HG03439 (cell line): ENCODE results near the gene PAX9.

Experiments used
- ATAC-seq: cut with Tn5 transposase; IDR thresholded peaks from one replicate; pipeline ENCODE4 v1.9.1; 2021; ENCODE audit warnings: mild to moderate bottlenecking, moderate library complexity; ENCODE audit not compliant: unreplicated experiment

The PAX9 gene

GRCh38 chr14:36655963-36656686, 5.5 kb upstream of the PAX9 start:
- ATAC-seq, result peak; percentile 54

DNA sequence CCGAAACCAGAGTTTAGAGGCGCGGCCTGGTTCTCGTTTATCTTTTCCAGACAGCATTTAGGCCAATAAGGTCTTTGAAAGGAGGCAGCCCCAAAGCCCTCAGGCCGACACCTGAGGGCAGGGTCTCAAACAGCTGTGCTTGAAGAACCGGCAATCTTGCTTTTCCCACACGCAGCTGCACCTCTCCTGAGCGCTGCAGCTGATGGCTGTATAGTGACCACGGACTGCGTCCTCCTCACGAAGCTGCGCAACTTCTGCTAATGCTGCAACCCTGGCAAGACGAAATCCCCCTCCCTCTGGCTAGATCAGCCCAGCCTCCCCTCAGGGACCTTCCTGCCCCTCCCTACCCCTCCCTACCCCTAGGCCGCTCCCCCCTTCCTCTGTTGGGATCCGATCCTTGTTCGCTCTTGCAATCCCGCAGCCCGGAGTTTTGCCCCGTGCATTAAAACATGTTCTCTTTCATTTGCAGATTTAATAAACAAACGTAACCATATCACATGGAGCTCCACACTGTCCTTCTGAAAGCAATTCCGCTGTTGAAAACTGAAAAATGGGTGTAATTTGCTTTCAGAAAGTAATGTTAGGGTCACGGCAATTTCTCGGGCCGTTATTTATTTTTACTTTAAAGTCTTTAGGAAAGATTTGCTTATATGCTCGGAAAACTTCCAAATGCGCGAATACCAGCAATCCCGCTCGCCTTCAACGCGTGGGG, 4.8 kb upstream of the PAX9 start:
- ATAC-seq, result no peak

- ATAC-seq, result no peak
Observed at GRCh38 chr14:36657399-36658122, 4.1 kb upstream of the PAX9 start.

DNA sequence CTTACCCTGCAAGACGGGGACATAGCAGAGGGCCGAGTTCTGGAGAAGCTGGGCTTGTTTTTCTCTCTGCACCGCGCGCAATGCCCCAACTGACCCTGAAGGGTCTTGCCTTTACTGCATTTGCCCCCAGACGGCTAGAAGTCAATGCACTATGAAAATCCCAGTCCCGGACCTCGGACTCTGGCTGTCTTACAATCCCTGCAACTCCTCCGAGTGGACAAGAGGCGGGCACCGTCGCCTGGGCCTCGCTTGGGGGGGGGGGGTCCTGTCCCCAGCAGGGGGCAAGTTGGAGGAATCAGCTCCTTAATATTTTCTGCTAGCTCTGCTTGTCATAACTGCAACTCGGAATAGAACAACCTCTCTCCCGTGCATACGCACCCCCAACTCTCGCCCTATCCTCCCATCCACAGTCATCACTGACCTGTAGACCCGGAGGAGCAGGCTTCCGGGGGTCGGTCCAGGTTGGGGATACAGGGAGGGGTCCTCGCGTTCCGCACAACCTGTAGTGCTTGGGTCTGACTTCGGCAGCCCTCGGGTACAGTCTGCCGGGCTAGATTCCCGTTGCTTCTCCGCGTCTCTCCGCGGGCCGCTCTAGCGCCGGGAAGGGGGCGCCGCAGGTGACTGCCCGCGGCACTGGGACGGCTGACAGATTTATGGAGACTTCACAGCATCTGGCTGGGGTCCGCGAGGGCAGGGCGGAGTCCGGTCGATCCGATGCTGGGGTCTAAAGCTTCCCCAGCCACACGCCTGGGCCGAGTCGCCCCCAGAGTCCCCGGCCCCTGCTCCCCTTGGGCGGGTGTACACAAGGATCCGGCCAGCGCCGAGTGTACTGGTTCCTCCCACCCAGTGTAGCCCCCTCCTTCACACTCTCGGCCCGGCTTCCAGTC, 3.3 kb upstream of the PAX9 start:
- ATAC-seq, result no peak

DNA sequence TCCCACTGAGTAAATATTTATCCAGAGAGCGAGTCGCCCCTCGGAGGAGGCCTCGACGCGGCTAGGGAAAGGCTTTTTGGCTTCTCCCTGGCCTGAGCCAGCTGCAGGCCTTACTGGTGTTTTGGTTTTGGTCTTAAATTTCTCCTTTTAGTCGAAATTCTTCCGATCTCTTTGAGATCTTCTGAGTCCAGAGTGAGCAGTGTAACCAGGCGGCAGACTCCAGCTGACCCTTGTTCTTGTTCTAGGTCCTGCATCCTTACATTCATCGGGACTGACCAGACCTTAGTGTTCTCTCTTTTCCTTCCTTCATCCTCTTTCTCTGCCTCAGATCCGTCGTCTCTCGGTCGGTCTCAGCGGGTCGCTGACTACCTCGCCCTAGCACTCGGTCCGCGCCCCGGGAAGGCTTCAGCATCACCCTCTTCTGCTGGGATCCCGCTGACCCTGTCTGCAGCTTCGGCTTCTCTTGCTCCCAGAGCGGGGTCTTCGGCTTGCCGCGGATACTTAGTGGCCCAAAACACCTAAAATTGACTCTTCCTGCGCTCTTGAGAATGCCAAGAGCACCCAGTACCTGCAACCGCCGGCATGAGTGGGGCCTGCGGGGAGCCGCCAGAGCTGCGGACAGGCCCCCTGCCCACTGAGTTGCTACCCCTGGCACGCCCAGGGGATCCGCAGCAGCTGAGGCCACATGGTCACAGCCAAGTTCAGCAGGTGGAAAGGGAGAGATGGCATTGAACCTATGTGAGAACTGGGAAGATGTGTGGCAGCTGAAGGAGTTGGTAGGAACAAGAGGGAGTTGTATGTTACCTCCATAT, 2.4 kb upstream of the PAX9 start:
- no peak for ATAC-seq

GRCh38 chr14:36659822-36660735, 1.6 kb upstream of the PAX9 start:
- no peak for ATAC-seq

DNA sequence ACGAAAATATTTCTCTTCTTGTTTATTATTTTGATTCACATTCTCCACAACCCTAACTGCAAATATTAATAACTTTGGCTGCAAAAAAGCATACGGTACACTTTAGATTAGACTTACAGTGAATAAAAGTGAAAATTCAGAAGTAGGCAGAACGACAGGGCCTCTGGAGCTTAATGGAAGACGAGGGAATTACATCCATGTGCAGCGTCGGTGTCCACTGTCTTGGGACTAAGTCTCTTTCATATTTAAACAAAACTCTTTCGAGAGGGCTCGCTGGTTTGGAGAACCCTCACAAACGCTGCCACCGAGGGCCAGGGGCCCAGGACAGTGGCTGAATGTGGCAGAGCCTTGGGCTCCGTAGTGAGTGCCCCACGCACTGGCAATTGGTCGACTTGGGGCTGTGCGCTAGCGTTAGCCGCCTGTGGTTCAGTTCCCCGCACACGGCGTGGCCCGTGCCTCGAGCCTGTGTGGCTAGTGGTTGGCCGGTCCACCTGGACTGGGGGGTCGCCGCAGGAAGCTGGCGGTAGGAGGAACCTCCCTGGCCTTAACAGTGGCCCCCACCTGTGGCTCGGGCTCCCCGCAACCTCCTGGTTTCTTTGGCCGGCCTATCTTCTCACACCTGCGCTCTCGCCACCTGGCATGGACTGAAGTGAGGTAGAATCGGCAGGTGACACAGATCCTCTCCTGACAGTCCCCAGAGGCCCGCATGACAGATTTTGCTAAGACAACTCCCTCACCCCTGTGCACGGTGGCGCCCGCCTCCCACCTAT, 739 bp upstream of the PAX9 start:
- ATAC-seq, result no peak

- no peak for ATAC-seq
Observed at GRCh38 chr14:36662258-36662542, 540 bp downstream of the PAX9 start.

DNA sequence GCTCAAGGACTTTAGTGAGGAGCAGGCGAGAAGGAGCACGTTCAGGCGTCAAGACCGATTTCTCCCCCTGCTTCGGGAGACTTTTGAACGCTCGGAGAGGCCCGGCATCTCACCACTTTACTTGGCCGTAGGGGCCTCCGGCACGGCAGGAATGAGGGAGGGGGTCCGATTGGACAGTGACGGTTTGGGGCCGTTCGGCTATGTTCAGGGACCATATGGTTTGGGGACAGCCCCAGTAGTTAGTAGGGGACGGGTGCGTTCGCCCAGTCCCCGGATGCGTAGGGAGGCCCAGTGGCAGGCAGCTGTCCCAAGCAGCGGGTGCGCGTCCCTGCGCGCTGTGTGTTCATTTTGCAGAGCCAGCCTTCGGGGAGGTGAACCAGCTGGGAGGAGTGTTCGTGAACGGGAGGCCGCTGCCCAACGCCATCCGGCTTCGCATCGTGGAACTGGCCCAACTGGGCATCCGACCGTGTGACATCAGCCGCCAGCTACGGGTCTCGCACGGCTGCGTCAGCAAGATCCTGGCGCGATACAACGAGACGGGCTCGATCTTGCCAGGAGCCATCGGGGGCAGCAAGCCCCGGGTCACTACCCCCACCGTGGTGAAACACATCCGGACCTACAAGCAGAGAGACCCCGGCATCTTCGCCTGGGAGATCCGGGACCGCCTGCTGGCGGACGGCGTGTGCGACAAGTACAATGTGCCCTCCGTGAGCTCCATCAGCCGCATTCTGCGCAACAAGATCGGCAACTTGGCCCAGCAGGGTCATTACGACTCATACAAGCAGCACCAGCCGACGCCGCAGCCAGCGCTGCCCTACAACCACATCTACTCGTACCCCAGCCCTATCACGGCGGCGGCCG, 1.1 kb downstream of the PAX9 start:
- ATAC-seq, result no peak

DNA sequence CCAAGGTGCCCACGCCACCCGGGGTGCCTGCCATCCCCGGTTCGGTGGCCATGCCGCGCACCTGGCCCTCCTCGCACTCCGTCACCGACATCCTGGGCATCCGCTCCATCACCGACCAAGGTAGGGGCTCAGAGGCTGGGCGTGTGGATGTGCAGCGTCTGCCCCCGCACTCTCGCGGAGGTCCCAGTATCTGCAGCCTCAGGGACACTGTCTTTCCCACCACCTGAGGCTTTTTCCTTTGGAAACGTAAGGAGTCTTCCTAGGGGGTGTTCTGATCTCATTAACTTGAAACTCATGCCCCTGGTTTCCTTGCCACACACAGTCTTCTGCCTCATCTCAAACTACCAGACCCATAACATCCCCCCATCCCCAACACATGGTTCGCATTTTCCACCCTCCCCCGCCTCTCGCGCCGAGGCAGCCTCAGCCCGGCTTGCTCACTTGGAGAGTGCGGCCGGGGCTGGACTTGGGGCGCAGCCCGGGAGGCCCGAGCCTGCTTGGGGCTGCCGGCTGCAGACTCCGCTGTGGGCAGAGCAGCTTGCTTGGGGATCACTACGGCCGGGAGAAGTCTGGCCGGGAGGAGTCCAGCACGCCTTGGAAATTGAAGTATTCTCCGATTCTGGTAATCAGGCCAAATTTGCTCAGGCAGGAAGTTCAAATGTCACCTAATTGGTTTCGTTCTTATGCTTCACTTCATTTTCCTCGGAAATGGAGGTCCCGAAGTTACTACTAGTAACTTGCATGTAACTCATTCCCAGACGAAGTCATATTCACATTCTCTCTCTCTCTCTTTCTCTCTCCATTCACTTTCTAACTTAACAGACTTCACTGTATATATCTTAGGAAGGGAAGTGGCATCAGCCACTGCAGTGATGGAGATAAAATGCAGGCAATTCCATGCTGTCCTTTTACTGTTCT, 2.0 kb downstream of the PAX9 start:
- ATAC-seq, result no peak

GRCh38 chr14:36664322-36665193, 2.9 kb downstream of the PAX9 start:
- no peak for ATAC-seq

- no peak for ATAC-seq
Observed at GRCh38 chr14:36665887-36666415, 4.3 kb downstream of the PAX9 start.

DNA sequence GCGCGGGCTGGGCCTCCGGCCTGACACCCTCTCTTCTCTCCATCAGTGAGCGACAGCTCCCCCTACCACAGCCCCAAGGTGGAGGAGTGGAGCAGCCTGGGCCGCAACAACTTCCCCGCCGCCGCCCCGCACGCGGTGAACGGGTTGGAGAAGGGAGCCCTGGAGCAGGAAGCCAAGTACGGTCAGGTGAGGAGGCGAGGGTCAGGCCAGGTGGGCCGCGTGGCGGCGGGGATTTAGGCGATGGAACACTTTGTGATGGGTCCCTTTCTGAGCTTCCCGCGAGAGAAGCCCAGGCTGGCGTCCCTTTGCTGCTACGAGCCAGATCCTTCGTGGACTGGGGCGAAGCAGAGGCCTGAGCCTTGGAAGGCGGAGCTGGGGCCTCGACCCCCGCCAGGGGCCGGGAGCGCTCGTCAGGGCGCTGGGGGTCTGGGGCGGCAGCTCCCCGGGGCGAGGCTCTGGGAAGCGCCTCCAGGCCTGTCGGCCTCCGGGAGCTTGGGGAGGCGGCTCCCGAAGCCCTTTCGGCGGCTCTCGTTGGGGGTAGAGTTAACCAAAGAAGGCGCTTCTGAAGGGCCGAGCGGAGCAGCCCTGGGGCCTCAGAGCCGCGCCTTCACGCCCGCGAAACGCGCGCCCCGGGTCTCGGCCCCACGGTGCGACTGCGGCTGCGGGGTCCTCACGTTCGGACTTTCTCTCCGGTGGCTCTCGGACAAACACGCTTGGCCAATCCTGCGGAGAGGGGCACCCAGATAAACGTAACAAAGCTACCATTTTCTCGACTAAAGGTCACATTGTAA, 5.0 kb downstream of the PAX9 start:
- ATAC-seq, result no peak

DNA sequence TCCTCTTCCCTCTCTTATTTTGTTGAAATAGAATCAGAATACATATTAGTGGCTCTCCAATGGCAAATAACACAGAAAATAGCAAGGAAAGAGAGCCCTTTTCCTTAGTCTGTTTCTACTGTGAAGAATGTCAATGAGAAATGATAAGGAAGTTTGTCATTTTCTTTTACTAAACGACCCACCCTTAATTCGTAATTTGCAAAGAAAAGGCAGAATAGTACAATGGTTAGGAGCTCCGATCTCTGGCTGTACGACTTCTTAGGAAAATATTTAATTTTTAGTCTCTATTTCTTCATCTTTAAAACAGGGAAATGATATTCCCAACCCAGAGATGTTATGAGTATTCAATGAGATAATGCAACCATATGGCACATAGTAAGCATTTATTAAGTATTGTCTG, 6.0 kb downstream of the PAX9 start:
- no peak for ATAC-seq

- no peak for ATAC-seq
Observed at GRCh38 chr14:36671149-36671548, 9.5 kb downstream of the PAX9 start.
